Measurements from ENCODE around the gene FCRL6.

The FCRL6 gene

GRCh38 chr1:159802111-159802510, at the start of gene FCRL6:
Gene FCRL6 (plus strand): TSS chr1:159802360. CDS start chr1:159802425, 65 bp downstream.
- DNase-seq (ENCODE audit: low read depth) = no peak

GRCh38 chr1:159753386-159753785, 48.8 kb upstream of the FCRL6 start:
- DNase-seq (ENCODE audit: low read depth) = no peak

- no peak for DNase-seq (ENCODE audit: low read depth)
Observed at GRCh38 chr1:159755451-159756007, 46.6 kb upstream of the FCRL6 start.

GRCh38 chr1:159756397-159756796, 45.8 kb upstream of the FCRL6 start:
- DNase-seq (ENCODE audit: low read depth) = no peak

- DNase-seq (ENCODE audit: low read depth) = no peak
Observed at GRCh38 chr1:159763686-159764085, 38.5 kb upstream of the FCRL6 start.

- no peak for DNase-seq (ENCODE audit: low read depth)
Observed at GRCh38 chr1:159765806-159766205, 36.4 kb upstream of the FCRL6 start.

- no peak for DNase-seq (ENCODE audit: low read depth)
Observed at GRCh38 chr1:159771127-159771895, 30.8 kb upstream of the FCRL6 start.

GRCh38 chr1:159774465-159774864, 27.7 kb upstream of the FCRL6 start:
- no peak for DNase-seq (ENCODE audit: low read depth)

- no peak for DNase-seq (ENCODE audit: low read depth)
Observed at GRCh38 chr1:159775716-159776115, 26.4 kb upstream of the FCRL6 start.

- no peak for DNase-seq (ENCODE audit: low read depth)
Observed at GRCh38 chr1:159778266-159778665, 23.9 kb upstream of the FCRL6 start.

GRCh38 chr1:159779403-159779851, 22.7 kb upstream of the FCRL6 start:
- no peak for DNase-seq (ENCODE audit: low read depth)

- DNase-seq (ENCODE audit: low read depth) = peak; percentile 94
Observed at GRCh38 chr1:159780583-159781582, 21.3 kb upstream of the FCRL6 start, which contains the start of gene DUSP23. Gene DUSP23 (plus strand): TSS chr1:159780962. CDS start chr1:159781101, 139 bp downstream.

- DNase-seq (ENCODE audit: low read depth) = no peak
Observed at GRCh38 chr1:159781992-159782391, 20.2 kb upstream of the FCRL6 start.

GRCh38 chr1:159783724-159784123, 18.4 kb upstream of the FCRL6 start:
- DNase-seq (ENCODE audit: low read depth) = no peak

GRCh38 chr1:159786465-159786864, 15.7 kb upstream of the FCRL6 start:
- DNase-seq (ENCODE audit: low read depth) = no peak

- DNase-seq (ENCODE audit: low read depth) = peak; percentile 19
Observed at GRCh38 chr1:159786966-159787365, 15.2 kb upstream of the FCRL6 start.

- no peak for DNase-seq (ENCODE audit: low read depth)
Observed at GRCh38 chr1:159790237-159790917, 11.8 kb upstream of the FCRL6 start.

- DNase-seq (ENCODE audit: low read depth) = no peak
Observed at GRCh38 chr1:159791031-159791430, 11.1 kb upstream of the FCRL6 start.

- no peak for DNase-seq (ENCODE audit: low read depth)
Observed at GRCh38 chr1:159791461-159791860, 10.7 kb upstream of the FCRL6 start.

- DNase-seq (ENCODE audit: low read depth) = no peak
Observed at GRCh38 chr1:159795534-159795933, 6.6 kb upstream of the FCRL6 start.

GRCh38 chr1:159798893-159799292, 3.3 kb upstream of the FCRL6 start:
- peak; percentile 50 for DNase-seq (ENCODE audit: low read depth)
